ENCODE results near the gene ZNF460.
A peak's percentile ranks its signal among the peaks of the same experiment; 100 is the strongest.

The ZNF460 gene

GRCh38 chr19:57282011-57282643 lies 1.8 kb downstream of the ZNF460 start:
- no peak overlapping the region for H2BK120ac ChIP-seq (ENCODE audit: low read depth, low read length)
- H3K4me2 ChIP-seq (ENCODE audit: low read length), result peak overlapping the region; percentile 16
- H4K8ac ChIP-seq (ENCODE audit: low read depth, low read length), result no peak overlapping the region
- H3K4me1 ChIP-seq (ENCODE audit: control insufficient read depth, low read depth, low read length), result peaks cover 2% of the 10 kb centered on the region
- no peaks in the 10 kb centered on the region for H3K27me3 ChIP-seq (ENCODE audit: insufficient read depth, low read length, poor library complexity)
- H3K79me1 ChIP-seq (ENCODE audit: low read length), result peaks cover 16% of the 10 kb centered on the region
- DNase-seq, result no peak
- no peak overlapping the region for H3K23ac ChIP-seq (ENCODE audit: low read length)
- no CpG with 5 or more reads among the region's 5 CpGs for WGBS (ENCODE audit: extremely low coverage, insufficient coverage, low lambda C conversion rate)
- H3K56ac ChIP-seq (ENCODE audit: low read length), result no peak overlapping the region
- peaks cover 55% of the 10 kb centered on the region for H3K79me2 ChIP-seq (ENCODE audit: control insufficient read depth, insufficient read depth, low read length)
- H4K5ac ChIP-seq (ENCODE audit: low read length), result no peak overlapping the region
- peak overlapping the region; percentile 3 for H3K9ac ChIP-seq (ENCODE audit: low read length)
- no peak overlapping the region for H3K4me3 ChIP-seq (ENCODE audit: low read length)
- no peak overlapping the region for H3K27ac ChIP-seq (ENCODE audit: low read depth, low read length)
- H3K4ac ChIP-seq (ENCODE audit: low read depth, low read length), result no peak overlapping the region
- no peak overlapping the region for H3K18ac ChIP-seq (ENCODE audit: low read length)
- H2BK5ac ChIP-seq (ENCODE audit: low read length), result no peak overlapping the region
- H3K36me3 ChIP-seq (ENCODE audit: control insufficient read depth, insufficient read depth, low read length), result peaks cover 6% of the 10 kb centered on the region
- H2AK5ac ChIP-seq (ENCODE audit: low read length), result no peak overlapping the region
- H2BK15ac ChIP-seq (replicated peaks; ENCODE audit: low read depth), result no peak overlapping the region

- H3K4me1 ChIP-seq (ENCODE audit: control insufficient read depth, low read depth, low read length), result no peaks in the 10 kb centered on the region
- H3K9ac ChIP-seq (ENCODE audit: low read length), result no peak overlapping the region
- H3K27me3 ChIP-seq (ENCODE audit: insufficient read depth, low read length, poor library complexity), result no peaks in the 10 kb centered on the region
- H3K36me3 ChIP-seq (ENCODE audit: control insufficient read depth, insufficient read depth, low read length), result peaks cover 31% of the 10 kb centered on the region
- peaks cover 39% of the 10 kb centered on the region for H3K79me1 ChIP-seq (ENCODE audit: low read length)
- no peak overlapping the region for H3K4me2 ChIP-seq (ENCODE audit: low read length)
- no peak overlapping the region for H2AK5ac ChIP-seq (ENCODE audit: low read length)
- H3K4ac ChIP-seq (ENCODE audit: low read depth, low read length), result no peak overlapping the region
- H3K4me3 ChIP-seq (ENCODE audit: low read length), result no peak overlapping the region
- no peak overlapping the region for H3K56ac ChIP-seq (ENCODE audit: low read length)
- H4K8ac ChIP-seq (ENCODE audit: low read depth, low read length), result no peak overlapping the region
- no CpG with 5 or more reads among the region's 4 CpGs for WGBS (ENCODE audit: extremely low coverage, insufficient coverage, low lambda C conversion rate)
- H2BK120ac ChIP-seq (ENCODE audit: low read depth, low read length), result no peak overlapping the region
- no peak overlapping the region for H2BK5ac ChIP-seq (ENCODE audit: low read length)
- H2BK15ac ChIP-seq (replicated peaks; ENCODE audit: low read depth), result no peak overlapping the region
- peaks cover 62% of the 10 kb centered on the region for H3K79me2 ChIP-seq (ENCODE audit: control insufficient read depth, insufficient read depth, low read length)
- H4K5ac ChIP-seq (ENCODE audit: low read length), result no peak overlapping the region
- no peak overlapping the region for H3K27ac ChIP-seq (ENCODE audit: low read depth, low read length)
- H3K18ac ChIP-seq (ENCODE audit: low read length), result no peak overlapping the region
- DNase-seq, result no peak
- H3K23ac ChIP-seq (ENCODE audit: low read length), result no peak overlapping the region
Observed at GRCh38 chr19:57288373-57288772, 8.1 kb downstream of the ZNF460 start.

GRCh38 chr19:57290970-57291369 lies 10.7 kb downstream of the ZNF460 start:
- Histone ChIP-seq H3K79me1 (ENCODE audit: low read length) (peaks cover 33% of the 10 kb centered on the region), H2BK5ac (ENCODE audit: low read length) (no peak overlapping the region), H3K18ac (ENCODE audit: low read length) (no peak overlapping the region), H2BK120ac (ENCODE audit: low read depth, low read length) (no peak overlapping the region), H3K27ac (ENCODE audit: low read depth, low read length) (no peak overlapping the region), H3K4me3 (ENCODE audit: low read length) (no peak overlapping the region), H3K4me1 (ENCODE audit: control insufficient read depth, low read depth, low read length) (no peaks in the 10 kb centered on the region), H3K23ac (ENCODE audit: low read length) (no peak overlapping the region), H3K4ac (ENCODE audit: low read depth, low read length) (no peak overlapping the region), H3K27me3 (ENCODE audit: insufficient read depth, low read length, poor library complexity) (no peaks in the 10 kb centered on the region), H3K56ac (ENCODE audit: low read length) (no peak overlapping the region), H3K36me3 (ENCODE audit: control insufficient read depth, insufficient read depth, low read length) (peaks cover 26% of the 10 kb centered on the region), H2BK15ac (replicated peaks; ENCODE audit: low read depth) (no peak overlapping the region), H4K5ac (ENCODE audit: low read length) (no peak overlapping the region), H3K9ac (ENCODE audit: low read length) (no peak overlapping the region), H4K8ac (ENCODE audit: low read depth, low read length) (no peak overlapping the region), H3K79me2 (ENCODE audit: control insufficient read depth, insufficient read depth, low read length) (peaks cover 50% of the 10 kb centered on the region), H2AK5ac (ENCODE audit: low read length) (no peak overlapping the region), H3K4me2 (ENCODE audit: low read length) (no peak overlapping the region)
- DNase-seq, result no peak
- no CpG with 5 or more reads among the region's 11 CpGs for WGBS (ENCODE audit: extremely low coverage, insufficient coverage, low lambda C conversion rate)

- H3K4me3 ChIP-seq (ENCODE audit: low read length), result no peak overlapping the region
- H3K27ac ChIP-seq (ENCODE audit: low read depth, low read length), result no peak overlapping the region
- peaks cover 26% of the 10 kb centered on the region for H3K79me1 ChIP-seq (ENCODE audit: low read length)
- H2BK120ac ChIP-seq (ENCODE audit: low read depth, low read length), result no peak overlapping the region
- no peak overlapping the region for H4K8ac ChIP-seq (ENCODE audit: low read depth, low read length)
- no peak overlapping the region for H2AK5ac ChIP-seq (ENCODE audit: low read length)
- H3K4me2 ChIP-seq (ENCODE audit: low read length), result no peak overlapping the region
- H3K4me1 ChIP-seq (ENCODE audit: control insufficient read depth, low read depth, low read length), result no peaks in the 10 kb centered on the region
- H3K56ac ChIP-seq (ENCODE audit: low read length), result no peak overlapping the region
- H3K27me3 ChIP-seq (ENCODE audit: insufficient read depth, low read length, poor library complexity), result no peaks in the 10 kb centered on the region
- H3K36me3 ChIP-seq (ENCODE audit: control insufficient read depth, insufficient read depth, low read length), result peaks cover 24% of the 10 kb centered on the region
- no peak for DNase-seq
- no peak overlapping the region for H3K18ac ChIP-seq (ENCODE audit: low read length)
- no peak overlapping the region for H2BK5ac ChIP-seq (ENCODE audit: low read length)
- WGBS (ENCODE audit: extremely low coverage, insufficient coverage, low lambda C conversion rate), result no CpG with 5 or more reads among the region's 1 CpG
- H2BK15ac ChIP-seq (replicated peaks; ENCODE audit: low read depth), result no peak overlapping the region
- H3K23ac ChIP-seq (ENCODE audit: low read length), result no peak overlapping the region
- no peak overlapping the region for H3K9ac ChIP-seq (ENCODE audit: low read length)
- peaks cover 41% of the 10 kb centered on the region for H3K79me2 ChIP-seq (ENCODE audit: control insufficient read depth, insufficient read depth, low read length)
- no peak overlapping the region for H4K5ac ChIP-seq (ENCODE audit: low read length)
- H3K4ac ChIP-seq (ENCODE audit: low read depth, low read length), result no peak overlapping the region
Observed at GRCh38 chr19:57292547-57292946, 12.3 kb downstream of the ZNF460 start.

- no peak overlapping the region for H2BK5ac ChIP-seq (ENCODE audit: low read length)
- H3K4me2 ChIP-seq (ENCODE audit: low read length), result no peak overlapping the region
- H3K4me3 ChIP-seq (ENCODE audit: low read length), result no peak overlapping the region
- H3K56ac ChIP-seq (ENCODE audit: low read length), result no peak overlapping the region
- H3K27me3 ChIP-seq (ENCODE audit: insufficient read depth, low read length, poor library complexity), result no peaks in the 10 kb centered on the region
- H3K18ac ChIP-seq (ENCODE audit: low read length), result no peak overlapping the region
- peaks cover 32% of the 10 kb centered on the region for H3K79me2 ChIP-seq (ENCODE audit: control insufficient read depth, insufficient read depth, low read length)
- H4K8ac ChIP-seq (ENCODE audit: low read depth, low read length), result no peak overlapping the region
- H4K5ac ChIP-seq (ENCODE audit: low read length), result no peak overlapping the region
- no peak overlapping the region for H2AK5ac ChIP-seq (ENCODE audit: low read length)
- H3K23ac ChIP-seq (ENCODE audit: low read length), result no peak overlapping the region
- H3K4ac ChIP-seq (ENCODE audit: low read depth, low read length), result no peak overlapping the region
- H3K9ac ChIP-seq (ENCODE audit: low read length), result no peak overlapping the region
- no peak overlapping the region for H2BK15ac ChIP-seq (replicated peaks; ENCODE audit: low read depth)
- DNase-seq, result no peak
- no peak overlapping the region for H2BK120ac ChIP-seq (ENCODE audit: low read depth, low read length)
- no CpG with 5 or more reads among the region's 1 CpG for WGBS (ENCODE audit: extremely low coverage, insufficient coverage, low lambda C conversion rate)
- peaks cover 23% of the 10 kb centered on the region for H3K79me1 ChIP-seq (ENCODE audit: low read length)
- H3K36me3 ChIP-seq (ENCODE audit: control insufficient read depth, insufficient read depth, low read length), result peaks cover 19% of the 10 kb centered on the region
- no peak overlapping the region for H3K27ac ChIP-seq (ENCODE audit: low read depth, low read length)
- no peaks in the 10 kb centered on the region for H3K4me1 ChIP-seq (ENCODE audit: control insufficient read depth, low read depth, low read length)
Observed at GRCh38 chr19:57293719-57294118, 13.4 kb downstream of the ZNF460 start.

- H3K4ac ChIP-seq (ENCODE audit: low read depth, low read length), result no peak overlapping the region
- no peak overlapping the region for H2AK5ac ChIP-seq (ENCODE audit: low read length)
- no peak overlapping the region for H3K23ac ChIP-seq (ENCODE audit: low read length)
- H3K79me1 ChIP-seq (ENCODE audit: low read length), result peaks cover 15% of the 10 kb centered on the region
- H3K18ac ChIP-seq (ENCODE audit: low read length), result no peak overlapping the region
- no peak overlapping the region for H3K4me3 ChIP-seq (ENCODE audit: low read length)
- no peak overlapping the region for H2BK120ac ChIP-seq (ENCODE audit: low read depth, low read length)
- no peaks in the 10 kb centered on the region for H3K27me3 ChIP-seq (ENCODE audit: insufficient read depth, low read length, poor library complexity)
- no peak overlapping the region for H2BK15ac ChIP-seq (replicated peaks; ENCODE audit: low read depth)
- H3K4me2 ChIP-seq (ENCODE audit: low read length), result no peak overlapping the region
- no peaks in the 10 kb centered on the region for H3K4me1 ChIP-seq (ENCODE audit: control insufficient read depth, low read depth, low read length)
- peak; percentile 58 for DNase-seq
- no peak overlapping the region for H4K8ac ChIP-seq (ENCODE audit: low read depth, low read length)
- no peak overlapping the region for H2BK5ac ChIP-seq (ENCODE audit: low read length)
- no peak overlapping the region for H3K27ac ChIP-seq (ENCODE audit: low read depth, low read length)
- H3K79me2 ChIP-seq (ENCODE audit: control insufficient read depth, insufficient read depth, low read length), result peaks cover 10% of the 10 kb centered on the region
- no peak overlapping the region for H3K9ac ChIP-seq (ENCODE audit: low read length)
- WGBS (ENCODE audit: extremely low coverage, insufficient coverage, low lambda C conversion rate), result no CpG with 5 or more reads among the region's 1 CpG
- no peak overlapping the region for H4K5ac ChIP-seq (ENCODE audit: low read length)
- no peak overlapping the region for H3K56ac ChIP-seq (ENCODE audit: low read length)
- peaks cover 2% of the 10 kb centered on the region for H3K36me3 ChIP-seq (ENCODE audit: control insufficient read depth, insufficient read depth, low read length)
Observed at GRCh38 chr19:57302020-57302465, 21.8 kb downstream of the ZNF460 start.

Data from mesendoderm (in vitro differentiated cells).